PC-9 (cell line): ENCODE results near the gene PCBP2. TPM values are rescaled to one million over a fixed set of nuclear protein-coding genes. Genes with fewer than 3 reads are reported as not detected.
"Not testable (repeated sequence)": the region's sequence is repeated elsewhere in the genome, so short reads cannot be mapped to it uniquely, and the experiment has no call there.

Source experiments
- BruUV-seq: library from RNA; stranded (reverse); fragments of 400-500 nt; replicated peaks from 2 replicates; lab custom pipeline; 2021; lab: Mats Ljungman, UMichigan
- CTCF ChIA-PET: fragments of 300-600 bp; sonication (Branson Sonifier 250); formaldehyde crosslinking; loops from one replicate; lab custom pipeline; 2022; ENCODE audit warnings: antibody characterized with exemption; lab: Charles Lee
- POLR2A ChIA-PET: fragments of 300-600 bp; sonication (Branson Sonifier 250); formaldehyde crosslinking; loops from one replicate; lab custom pipeline; 2022; ENCODE audit warnings: antibody characterized with exemption; ENCODE audit not compliant: unreplicated experiment; lab: Charles Lee
- DNase-seq, 2 experiments: peaks; one replicate each; pipeline versions ENCODE4 v3.0.0 to v3.0.0-alpha.2; 2015 to 2022; ENCODE audit warnings: mixed read lengths in 1 of 2
- H2AFZ ChIP-seq: fragments of 200-600 bp; sonication (generic); 2 replicates; pipeline ENCODE4 v1.8.1; 2017; ENCODE audit warnings: antibody characterized with exemption
- H3F3A ChIP-seq: fragments of 200-600 bp; sonication (generic); 2 replicates; pipeline ENCODE4 v1.8.1; 2017; ENCODE audit warnings: antibody characterized with exemption, mild to moderate bottlenecking, low read depth; ENCODE audit not compliant: insufficient read depth
- H3K27ac ChIP-seq: fragments of 200-600 bp; sonication (generic); 2 replicates; pipeline ENCODE4 v1.6.1; 2016; ENCODE audit warnings: mixed run types
- H3K27me3 ChIP-seq: fragments of 200-600 bp; sonication (generic); 2 replicates; pipeline ENCODE4 v1.6.1; 2016; ENCODE audit warnings: low read depth, mixed run types; ENCODE audit not compliant: insufficient read depth
- H3K36me3 ChIP-seq: fragments of 200-600 bp; sonication (generic); 2 replicates; pipeline ENCODE4 v1.6.1; 2016; ENCODE audit warnings: low read depth, mixed run types
- H3K4me1 ChIP-seq: fragments of 200-600 bp; sonication (generic); replicated peaks from 2 replicates; pipeline ENCODE4 v1.6.1; 2016; ENCODE audit warnings: mixed run types; ENCODE audit not compliant: insufficient read depth
- H3K4me2 ChIP-seq: fragments of 200-600 bp; sonication (generic); 2 replicates; pipeline ENCODE4 v1.6.1; 2017; ENCODE audit warnings: mixed run types
- H3K4me3 ChIP-seq: fragments of 200-600 bp; sonication (generic); 2 replicates; pipeline ENCODE4 v1.6.1; 2016; ENCODE audit warnings: mixed run types
- H3K79me2 ChIP-seq: fragments of 200-600 bp; sonication (generic); 2 replicates; pipeline ENCODE4 v1.6.1; 2017; ENCODE audit warnings: low read depth, mixed run types
- H3K9me2 ChIP-seq: fragments of 200-600 bp; sonication (generic); 2 replicates; pipeline ENCODE4 v1.8.1; 2017; ENCODE audit warnings: mild to moderate bottlenecking; ENCODE audit not compliant: insufficient read depth
- H3K9me3 ChIP-seq: fragments of 200-600 bp; sonication (generic); 2 replicates; pipeline ENCODE4 v1.8.1; 2016; ENCODE audit warnings: low read depth; ENCODE audit not compliant: insufficient read depth
- H4K20me1 ChIP-seq: fragments of 200-600 bp; sonication (generic); 2 replicates; pipeline ENCODE4 v1.8.1; 2017; ENCODE audit not compliant: insufficient read depth
- EZH2 ChIP-seq: fragments of 200-600 bp; sonication (generic); IDR thresholded peaks from 2 replicates; pipeline ENCODE4 v1.8.0; 2017; ENCODE audit warnings: antibody characterized with exemption, low read depth
- intact Hi-C: fragments of 100-400 bp; cut with micrococcal nuclease; formaldehyde crosslinking; loops from one replicate; pipeline ENCODE4 v1.10.0; 2022; ENCODE audit not compliant: unreplicated experiment
- total RNA-seq: library from RNA; stranded (reverse); gene quantifications from 2 replicates; pipeline ENCODE4 v1.2.3, GENCODE V29; 2021
- TF ChIP-seq, protein P1 (sequence below): fragments of 200-600 bp; sonication (generic); conservative IDR thresholded peaks from 2 replicates; pipeline ENCODE4 v1.6.1; 2017; ENCODE audit warnings: mixed run types, antibody characterized with exemption, mild to moderate bottlenecking, moderate library complexity

The PCBP2 gene
- total RNA-seq, 1 experiment from 2014 or later = 833 TPM

DNA sequence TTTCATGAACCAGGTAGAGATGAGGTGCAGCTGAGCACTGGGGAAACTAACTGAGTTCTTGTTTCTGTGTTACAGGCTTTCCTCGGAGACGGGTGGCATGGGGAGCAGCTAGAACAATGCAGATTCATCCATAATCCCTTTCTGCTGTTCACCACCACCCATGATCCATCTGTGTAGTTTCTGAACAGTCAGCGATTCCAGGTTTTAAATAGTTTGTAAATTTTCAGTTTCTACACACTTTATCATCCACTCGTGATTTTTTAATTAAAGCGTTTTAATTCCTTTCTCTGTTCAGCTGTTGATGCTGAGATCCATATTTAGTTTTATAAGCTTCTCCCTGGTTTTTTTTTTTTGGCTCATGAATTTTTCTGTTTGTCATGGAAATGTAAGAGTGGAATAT lies 27.4 kb downstream of the PCBP2 start:
- CTCF ChIA-PET = no interaction called here
- POLR2A ChIA-PET = interaction anchor here (0.6 kb wide), 1 partner anchor 21 kb away, joined by 13 read pairs; no protein-coding TSS in a partner anchor
- Histone ChIP-seq H4K20me1 (peaks cover 86% of the 10 kb centered on the region), H3K79me2 (peaks cover 20% of the 10 kb centered on the region), H3K4me1 (no peaks in the 10 kb centered on the region), H3K36me3 (peaks cover 47% of the 10 kb centered on the region), H3K27ac (peak overlapping the region; percentile 25; the same call in 1 of the 2 replicates), H3K4me2 (no peak overlapping the region), H2AFZ (no peak overlapping the region), H3K4me3 (no peak overlapping the region), H3F3A (peaks cover 97% of the 10 kb centered on the region), H3K9me2 (no peaks in the 10 kb centered on the region), H3K27me3 (no peaks in the 10 kb centered on the region), H3K9me3 (no peaks in the 10 kb centered on the region)
- TF ChIP-seq EZH2 = no peak
- TF ChIP-seq, protein P1, sequence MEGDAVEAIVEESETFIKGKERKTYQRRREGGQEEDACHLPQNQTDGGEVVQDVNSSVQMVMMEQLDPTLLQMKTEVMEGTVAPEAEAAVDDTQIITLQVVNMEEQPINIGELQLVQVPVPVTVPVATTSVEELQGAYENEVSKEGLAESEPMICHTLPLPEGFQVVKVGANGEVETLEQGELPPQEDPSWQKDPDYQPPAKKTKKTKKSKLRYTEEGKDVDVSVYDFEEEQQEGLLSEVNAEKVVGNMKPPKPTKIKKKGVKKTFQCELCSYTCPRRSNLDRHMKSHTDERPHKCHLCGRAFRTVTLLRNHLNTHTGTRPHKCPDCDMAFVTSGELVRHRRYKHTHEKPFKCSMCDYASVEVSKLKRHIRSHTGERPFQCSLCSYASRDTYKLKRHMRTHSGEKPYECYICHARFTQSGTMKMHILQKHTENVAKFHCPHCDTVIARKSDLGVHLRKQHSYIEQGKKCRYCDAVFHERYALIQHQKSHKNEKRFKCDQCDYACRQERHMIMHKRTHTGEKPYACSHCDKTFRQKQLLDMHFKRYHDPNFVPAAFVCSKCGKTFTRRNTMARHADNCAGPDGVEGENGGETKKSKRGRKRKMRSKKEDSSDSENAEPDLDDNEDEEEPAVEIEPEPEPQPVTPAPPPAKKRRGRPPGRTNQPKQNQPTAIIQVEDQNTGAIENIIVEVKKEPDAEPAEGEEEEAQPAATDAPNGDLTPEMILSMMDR = no peak
- no peak for DNase-seq
- no TSS peak for BruUV-seq
- intact Hi-C loops = no loop called here

DNA sequence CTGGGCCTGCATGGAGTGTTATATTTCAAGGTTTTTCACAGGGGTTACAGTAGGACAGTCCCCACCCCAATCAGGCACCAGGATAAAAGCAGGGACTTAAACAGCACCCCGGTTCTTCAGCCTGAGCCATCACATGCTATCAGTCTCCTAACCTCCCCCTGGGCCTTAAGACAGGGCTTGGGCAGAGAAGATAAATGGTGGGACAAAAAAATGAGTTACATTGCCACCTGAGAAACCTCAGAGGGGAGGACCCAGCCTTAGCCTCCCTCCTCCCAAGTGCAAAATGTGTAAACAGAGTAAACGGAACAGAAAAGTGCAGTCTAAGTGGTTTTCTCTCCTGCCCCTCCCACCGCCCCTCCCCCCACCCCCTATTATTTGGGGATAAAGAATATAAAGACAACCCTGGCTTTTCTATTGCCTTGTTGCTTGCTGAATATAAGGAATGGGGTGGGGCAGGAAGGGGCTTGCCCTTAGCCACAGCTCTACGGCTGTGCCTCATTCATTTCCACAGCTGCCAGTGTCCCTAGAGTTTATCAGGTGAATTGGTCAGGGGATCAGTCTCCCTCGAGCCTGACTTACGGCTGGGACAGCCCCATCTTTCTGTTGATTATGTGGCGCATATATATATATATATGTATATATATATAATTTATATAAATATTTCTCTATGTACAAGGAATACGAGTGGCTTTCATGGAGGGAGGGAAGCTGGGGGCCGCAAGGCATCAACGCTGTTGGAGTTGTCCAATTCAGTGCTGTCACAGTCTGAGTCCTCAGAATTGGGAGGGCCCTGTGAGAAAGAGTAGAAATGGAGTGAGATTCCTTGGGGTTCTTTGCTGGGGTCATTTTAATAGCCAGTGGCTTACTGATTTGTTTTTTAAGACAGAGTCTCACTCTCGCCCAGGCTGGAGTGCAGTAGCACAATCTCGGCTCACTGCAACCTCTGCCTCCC lies 28.9 kb downstream of the PCBP2 start:
- TF ChIP-seq, protein P1 = no peak
- TF ChIP-seq EZH2 = no peak
- ChIA-PET POLR2A (no interaction called here), CTCF (interaction anchor here (0.6 to 1.4 kb wide), 2 partner anchors 28 to 33 kb away, joined by 3 to 4 read pairs; no protein-coding TSS in a partner anchor)
- no peaks in the 10 kb centered on the region for H3K27me3 ChIP-seq
- intact Hi-C loops = no loop called here
- H2AFZ ChIP-seq = no peak overlapping the region
- H3F3A ChIP-seq = peaks cover 95% of the 10 kb centered on the region
- peaks cover 34% of the 10 kb centered on the region for H3K36me3 ChIP-seq
- H3K79me2 ChIP-seq = peaks cover 20% of the 10 kb centered on the region
- H3K4me1 ChIP-seq = no peaks in the 10 kb centered on the region
- DNase-seq = no peak
- no peak overlapping the region for H3K4me3 ChIP-seq
- no peaks in the 10 kb centered on the region for H3K9me2 ChIP-seq
- peaks cover 71% of the 10 kb centered on the region for H4K20me1 ChIP-seq
- no peak overlapping the region for H3K4me2 ChIP-seq
- no TSS peak for BruUV-seq
- no peaks in the 10 kb centered on the region for H3K9me3 ChIP-seq
- H3K27ac ChIP-seq = no peak overlapping the region

DNA sequence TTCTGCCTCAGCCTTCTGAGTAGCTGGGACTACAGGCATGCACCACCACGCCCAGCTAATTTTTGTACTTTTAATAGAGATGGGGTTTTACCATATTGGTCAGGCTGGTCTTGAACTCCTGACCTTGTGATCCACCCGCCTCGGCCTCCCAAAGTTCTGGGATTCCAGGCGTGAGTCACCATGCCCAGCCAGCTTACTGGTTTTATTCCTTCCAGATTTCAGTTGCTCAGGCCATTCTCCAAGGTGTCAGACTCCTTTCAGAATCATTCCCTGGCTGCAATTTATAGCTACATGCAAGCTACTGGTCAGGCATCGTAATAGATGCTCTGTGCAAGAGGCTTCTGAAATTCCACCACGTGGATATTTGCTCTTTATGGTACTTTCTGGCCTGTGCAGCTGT lies 29.6 kb downstream of the PCBP2 start:
- H3K27ac ChIP-seq, H3K27me3 ChIP-seq, H3K9me3 ChIP-seq, H2AFZ ChIP-seq, H3K4me2 ChIP-seq, DNase-seq, H3K4me1 ChIP-seq, intact Hi-C loops, H3K9me2 ChIP-seq, BruUV-seq, H3K4me3 ChIP-seq: not testable (repeated sequence)
- peaks cover 88% of the 10 kb centered on the region for H3F3A ChIP-seq
- CTCF ChIA-PET = interaction anchor here (1.4 kb wide), 1 partner anchor 27 kb away, joined by 4 read pairs; no protein-coding TSS in a partner anchor
- peaks cover 64% of the 10 kb centered on the region for H4K20me1 ChIP-seq
- peaks cover 27% of the 10 kb centered on the region for H3K36me3 ChIP-seq
- POLR2A ChIA-PET = interaction anchor here (0.6 kb wide), 1 partner anchor 20 kb away, joined by 6 read pairs; the partner anchor contains the start of gene TARBP2
- H3K79me2 ChIP-seq = peaks cover 16% of the 10 kb centered on the region
